ENCODE results near the gene RPL18A. TPM values are rescaled to one million over a fixed set of nuclear protein-coding genes. Genes with fewer than 3 reads are reported as not detected.

RPL18A gene
- total RNA-seq, 1 donor from 2014 or later, result 2,478 TPM

DNA sequence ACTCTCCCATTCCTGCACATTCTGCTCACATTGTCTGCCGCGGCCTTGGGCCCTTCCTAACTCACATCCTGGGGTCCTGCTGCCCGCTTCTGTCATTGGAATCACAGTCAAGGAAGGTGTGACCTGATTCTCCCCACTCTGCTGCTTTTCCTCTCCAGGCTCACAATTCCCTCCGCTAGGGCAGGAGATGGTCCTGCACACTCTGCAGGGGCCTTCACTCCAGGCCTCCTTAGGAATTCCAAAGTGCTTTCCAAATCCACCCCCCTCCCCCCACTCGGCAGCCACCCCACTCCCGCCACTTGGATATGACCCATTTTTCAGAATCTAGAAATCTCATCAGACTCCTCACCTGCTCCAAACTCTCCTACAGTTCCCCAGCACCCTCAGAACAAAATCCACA is 9.0 kb downstream of the RPL18A start:
- Histone ChIP-seq H3K36me3 (ENCODE audit: control insufficient read depth, insufficient read depth, low read length) (peaks cover 5% of the 10 kb centered on the region), H3K4me3 (ENCODE audit: low read depth, low read length) (no peak overlapping the region), H3K27me3 (ENCODE audit: control insufficient read depth, insufficient read depth, low read length) (peaks cover 60% of the 10 kb centered on the region)
- DNase-seq (ENCODE audit: low read depth), result no peak
- TF ChIP-seq, protein P1, sequence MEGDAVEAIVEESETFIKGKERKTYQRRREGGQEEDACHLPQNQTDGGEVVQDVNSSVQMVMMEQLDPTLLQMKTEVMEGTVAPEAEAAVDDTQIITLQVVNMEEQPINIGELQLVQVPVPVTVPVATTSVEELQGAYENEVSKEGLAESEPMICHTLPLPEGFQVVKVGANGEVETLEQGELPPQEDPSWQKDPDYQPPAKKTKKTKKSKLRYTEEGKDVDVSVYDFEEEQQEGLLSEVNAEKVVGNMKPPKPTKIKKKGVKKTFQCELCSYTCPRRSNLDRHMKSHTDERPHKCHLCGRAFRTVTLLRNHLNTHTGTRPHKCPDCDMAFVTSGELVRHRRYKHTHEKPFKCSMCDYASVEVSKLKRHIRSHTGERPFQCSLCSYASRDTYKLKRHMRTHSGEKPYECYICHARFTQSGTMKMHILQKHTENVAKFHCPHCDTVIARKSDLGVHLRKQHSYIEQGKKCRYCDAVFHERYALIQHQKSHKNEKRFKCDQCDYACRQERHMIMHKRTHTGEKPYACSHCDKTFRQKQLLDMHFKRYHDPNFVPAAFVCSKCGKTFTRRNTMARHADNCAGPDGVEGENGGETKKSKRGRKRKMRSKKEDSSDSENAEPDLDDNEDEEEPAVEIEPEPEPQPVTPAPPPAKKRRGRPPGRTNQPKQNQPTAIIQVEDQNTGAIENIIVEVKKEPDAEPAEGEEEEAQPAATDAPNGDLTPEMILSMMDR (IDR thresholded peaks at IDR 0.05; ENCODE audit: insufficient read depth, low read length, poor library complexity, severe bottlenecking), result no peak

GRCh38 chr19:17869114-17869608 is 9.5 kb downstream of the RPL18A start:
- Histone ChIP-seq H3K36me3 (ENCODE audit: control insufficient read depth, insufficient read depth, low read length) (peaks cover 2% of the 10 kb centered on the region), H3K27me3 (ENCODE audit: control insufficient read depth, insufficient read depth, low read length) (peaks cover 65% of the 10 kb centered on the region), H3K4me3 (ENCODE audit: low read depth, low read length) (no peak overlapping the region)
- TF ChIP-seq, protein P1 (IDR thresholded peaks at IDR 0.05; ENCODE audit: insufficient read depth, low read length, poor library complexity, severe bottlenecking), result no peak
- DNase-seq (ENCODE audit: low read depth), result no peak

GRCh38 chr19:17871032-17871877 is 11.5 kb downstream of the RPL18A start:
- DNase-seq (ENCODE audit: low read depth), result no peak
- Histone ChIP-seq H3K4me3 (ENCODE audit: low read depth, low read length) (no peak overlapping the region), H3K27me3 (ENCODE audit: control insufficient read depth, insufficient read depth, low read length) (peaks cover 73% of the 10 kb centered on the region), H3K36me3 (ENCODE audit: control insufficient read depth, insufficient read depth, low read length) (no peaks in the 10 kb centered on the region)
- TF ChIP-seq, protein P1 (IDR thresholded peaks at IDR 0.05; ENCODE audit: insufficient read depth, low read length, poor library complexity, severe bottlenecking), result no peak

- no peak for DNase-seq (ENCODE audit: low read depth)
- TF ChIP-seq, protein P1 (IDR thresholded peaks at IDR 0.05; ENCODE audit: insufficient read depth, low read length, poor library complexity, severe bottlenecking), result no peak
- Histone ChIP-seq H3K27me3 (ENCODE audit: control insufficient read depth, insufficient read depth, low read length) (peaks cover 73% of the 10 kb centered on the region), H3K36me3 (ENCODE audit: control insufficient read depth, insufficient read depth, low read length) (no peaks in the 10 kb centered on the region), H3K4me3 (ENCODE audit: low read depth, low read length) (no peak within 1 kb of the TSS)
Observed at GRCh38 chr19:17871878-17872250, 12.2 kb downstream of the RPL18A start, which contains the start of gene SLC5A5. TSS of gene SLC5A5 (plus strand) at chr19:17871945. CDS start at chr19:17872320, 375 bp downstream.

GRCh38 chr19:17872251-17873001 is 12.7 kb downstream of the RPL18A start:
- no peaks in the 10 kb centered on the region for H3K36me3 ChIP-seq (ENCODE audit: control insufficient read depth, insufficient read depth, low read length)
- no peak overlapping the region for H3K4me3 ChIP-seq (ENCODE audit: low read depth, low read length)
- TF ChIP-seq, protein P1 (IDR thresholded peaks at IDR 0.05; ENCODE audit: insufficient read depth, low read length, poor library complexity, severe bottlenecking), result no peak
- H3K27me3 ChIP-seq (ENCODE audit: control insufficient read depth, insufficient read depth, low read length), result peaks cover 70% of the 10 kb centered on the region
- DNase-seq (ENCODE audit: low read depth), result no peak
